AG08395 (cell line): ENCODE measurements around the gene PLEKHD1.

Experiments used
- DNase-seq: peaks from one replicate; pipeline ENCODE4 v3.0.0; 2012; ENCODE audit warnings: mixed read lengths, low spot score

PLEKHD1 gene

DNA sequence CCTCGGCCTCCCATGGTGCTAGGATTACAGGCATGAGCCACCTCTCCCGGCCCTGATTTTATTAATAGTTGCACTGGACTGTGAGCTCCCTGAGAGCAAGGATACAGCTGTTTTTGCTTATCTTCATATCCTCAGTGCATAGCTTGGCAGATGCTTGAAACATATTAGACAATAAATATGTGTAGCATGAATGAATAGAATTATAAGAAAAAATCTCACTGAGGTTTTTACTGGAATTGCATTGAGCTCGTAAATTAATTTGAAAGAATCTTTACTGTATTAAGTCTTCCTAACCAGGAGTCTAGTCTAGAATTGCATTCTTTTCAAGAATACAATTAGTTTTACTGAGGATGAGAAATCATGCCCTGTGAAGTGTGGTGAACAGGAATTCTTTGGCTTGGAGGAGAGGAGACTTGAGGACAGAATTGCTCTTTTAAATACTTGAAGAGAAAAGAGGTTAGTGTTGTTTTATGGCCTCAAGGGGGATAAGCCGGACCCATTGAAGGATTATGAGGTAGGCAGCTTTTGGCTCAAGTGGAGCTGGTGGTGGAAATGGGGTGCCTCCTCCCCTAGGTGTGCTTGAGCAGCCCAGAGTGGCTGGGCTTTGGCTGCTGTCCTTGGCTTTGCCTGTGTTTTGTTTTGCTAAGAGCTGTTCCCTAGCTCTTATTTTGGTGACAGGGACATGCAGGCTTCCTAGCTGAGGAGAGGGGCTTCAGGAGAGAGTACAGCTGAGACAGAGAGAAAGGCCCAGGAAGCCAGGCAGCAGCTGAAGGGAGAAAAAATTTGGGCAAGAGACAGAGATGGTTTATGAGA, 34.0 kb downstream of the PLEKHD1 start:
- DNase-seq, result no peak

DNA sequence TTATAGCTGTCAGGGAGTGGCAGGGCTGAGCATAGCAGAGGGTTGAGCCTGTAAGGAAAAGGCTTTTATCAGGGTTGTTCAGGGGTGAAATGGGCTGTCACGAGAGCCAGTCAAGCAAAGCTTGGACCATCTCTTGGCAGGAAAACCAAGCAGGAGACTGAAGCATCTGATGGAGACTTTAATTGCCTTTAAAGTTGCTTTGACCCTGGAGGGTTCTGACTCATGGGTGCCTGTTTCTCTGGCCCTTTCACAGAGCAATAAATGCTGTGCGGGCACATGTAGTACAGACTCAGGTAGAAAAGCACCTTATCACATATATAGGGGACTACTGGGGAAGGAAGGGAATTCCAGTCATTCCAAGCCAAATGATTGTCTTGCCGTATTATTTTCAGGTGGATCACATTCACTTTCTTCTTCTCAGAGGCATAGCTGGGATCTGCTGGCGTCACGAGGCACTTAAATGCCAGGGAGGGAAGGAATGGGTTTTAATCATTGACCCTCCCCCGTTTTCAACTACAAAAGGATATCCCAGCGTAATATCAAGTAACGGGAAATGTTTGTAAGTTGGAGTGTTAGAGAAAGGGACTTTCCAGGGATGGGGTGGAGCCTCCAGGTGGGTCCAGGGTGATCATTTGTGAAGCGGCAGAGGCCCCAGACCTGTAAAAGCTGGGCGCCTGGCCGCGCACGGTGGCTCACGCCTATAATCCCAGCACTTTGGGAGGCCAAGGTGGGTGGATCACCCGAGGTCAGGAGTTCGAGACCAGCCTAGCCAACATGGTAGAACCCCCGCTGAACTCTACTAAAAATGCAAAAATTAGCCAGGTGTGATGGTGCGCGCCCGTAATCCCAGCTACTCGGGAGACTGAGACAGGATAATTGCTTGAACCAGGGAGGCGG, 34.9 kb downstream of the PLEKHD1 start:
- no peak for DNase-seq

DNA sequence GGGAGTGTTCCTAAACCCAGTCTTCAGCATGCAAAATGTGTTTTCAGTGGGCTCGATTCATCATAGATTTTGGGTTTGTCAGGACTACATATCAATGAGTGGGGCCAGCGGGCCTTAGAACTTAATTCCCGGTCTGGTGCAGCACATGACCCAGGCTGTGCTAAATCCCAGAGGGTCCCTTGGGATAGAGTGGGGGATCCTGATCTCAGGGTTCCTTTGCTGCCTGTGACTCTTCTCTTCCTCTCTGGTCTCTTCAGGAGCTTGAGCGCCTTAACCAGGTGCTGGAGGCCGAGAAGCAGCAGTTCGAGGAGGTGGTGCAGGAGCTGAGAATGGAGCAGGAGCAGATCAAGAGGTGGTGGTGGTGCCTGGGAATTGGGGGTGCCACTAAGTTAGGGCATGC, 37.5 kb downstream of the PLEKHD1 start:
- no peak for DNase-seq

DNA sequence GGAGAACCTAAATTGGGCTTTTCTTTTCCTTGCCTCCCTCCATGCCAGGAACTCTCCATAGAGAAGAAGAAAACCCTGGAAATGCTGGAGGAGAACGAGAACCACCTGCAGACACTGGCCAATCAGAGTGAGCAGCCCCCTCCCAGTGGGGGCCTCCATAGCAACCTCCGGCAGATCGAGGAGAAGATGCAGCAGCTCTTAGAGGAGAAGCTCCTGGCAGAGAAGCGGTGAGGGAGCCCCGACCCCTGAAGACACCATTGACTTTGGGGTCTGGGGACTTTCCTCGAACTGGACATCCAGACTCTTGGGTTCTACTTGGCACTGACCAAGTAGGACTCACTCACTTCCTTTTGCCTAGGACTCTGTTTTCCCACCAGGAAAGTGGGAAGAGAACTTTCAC, 41.4 kb downstream of the PLEKHD1 start:
- no peak for DNase-seq

DNA sequence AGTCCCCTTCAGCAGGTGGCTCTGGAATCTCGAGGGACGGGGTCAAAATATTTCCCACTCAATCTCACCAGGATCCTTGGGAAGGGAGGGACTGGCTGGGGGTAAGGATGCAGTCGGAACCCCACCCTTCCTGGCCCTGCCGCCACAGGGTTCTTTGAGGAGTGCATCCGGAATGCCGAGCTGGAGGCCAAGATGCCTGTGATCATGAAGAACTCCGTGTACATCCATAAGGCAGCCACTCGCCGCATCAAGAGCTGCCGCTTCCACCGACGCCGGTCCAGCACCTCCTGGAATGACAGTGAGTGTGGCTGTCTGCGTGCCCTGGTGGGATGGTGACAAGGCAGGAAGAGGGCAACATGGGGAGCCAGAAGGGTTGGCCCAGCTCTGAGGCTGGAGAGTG, 43.1 kb downstream of the PLEKHD1 start:
- DNase-seq, result no peak

DNA sequence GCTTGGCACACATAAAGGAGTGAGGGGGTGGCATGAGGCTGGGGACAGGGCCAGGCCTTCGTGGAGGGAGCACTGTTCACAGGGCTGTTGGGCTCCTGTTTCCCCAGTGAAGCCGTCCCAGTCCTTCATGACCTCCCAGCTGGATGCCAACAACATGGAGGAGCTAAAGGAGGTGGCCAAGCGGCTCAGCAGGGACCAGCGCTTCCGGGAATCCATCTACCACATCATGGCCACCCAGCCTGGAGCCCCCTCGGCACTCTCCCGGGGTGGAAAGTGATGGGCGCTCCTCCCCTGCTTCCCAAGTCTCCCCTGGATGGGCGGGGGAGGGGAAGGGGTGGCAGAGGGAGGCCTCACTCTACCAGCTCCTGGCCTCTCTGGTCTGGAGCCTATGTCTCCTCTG, 43.6 kb downstream of the PLEKHD1 start:
- DNase-seq, result no peak

DNA sequence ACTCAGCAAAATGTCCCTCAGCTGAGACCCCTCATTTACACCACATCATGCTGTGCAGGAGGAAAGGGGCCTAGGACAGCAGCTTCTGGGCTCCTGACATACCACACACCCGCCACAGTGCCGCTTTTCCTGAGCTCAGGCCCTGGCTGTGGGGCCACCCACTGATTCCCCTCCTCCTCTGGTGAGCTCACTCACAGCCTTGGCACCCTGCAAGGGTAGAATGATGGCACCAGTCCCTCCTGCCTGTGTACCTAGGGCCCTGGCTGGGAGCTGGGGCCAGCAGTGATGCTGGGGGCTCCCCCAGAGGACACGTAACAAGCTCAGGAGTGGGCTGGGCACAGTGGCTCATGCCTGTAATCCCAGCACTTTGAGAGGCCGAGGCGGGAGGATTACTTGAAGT, 44.4 kb downstream of the PLEKHD1 start:
- DNase-seq, result no peak

DNA sequence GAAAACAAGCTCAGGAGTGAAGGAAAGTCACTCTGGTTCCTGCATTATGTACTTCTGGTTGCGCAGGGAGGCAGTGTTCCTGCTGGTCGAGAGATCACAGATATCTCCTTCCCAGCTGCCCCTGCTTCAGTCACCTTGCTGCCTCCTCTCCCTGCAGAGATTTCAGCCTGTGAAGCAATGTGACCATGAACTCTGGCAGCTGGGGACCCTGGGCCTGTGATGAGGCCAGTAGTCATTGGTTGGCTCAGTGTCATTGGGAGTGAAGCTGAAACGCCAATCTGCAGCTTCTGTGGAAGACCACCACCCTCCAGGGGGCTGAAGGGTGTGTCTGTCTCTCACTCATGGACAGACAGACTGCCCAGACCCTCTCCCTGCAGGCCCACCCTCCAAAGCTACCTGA, 45.0 kb downstream of the PLEKHD1 start:
- no peak for DNase-seq

DNA sequence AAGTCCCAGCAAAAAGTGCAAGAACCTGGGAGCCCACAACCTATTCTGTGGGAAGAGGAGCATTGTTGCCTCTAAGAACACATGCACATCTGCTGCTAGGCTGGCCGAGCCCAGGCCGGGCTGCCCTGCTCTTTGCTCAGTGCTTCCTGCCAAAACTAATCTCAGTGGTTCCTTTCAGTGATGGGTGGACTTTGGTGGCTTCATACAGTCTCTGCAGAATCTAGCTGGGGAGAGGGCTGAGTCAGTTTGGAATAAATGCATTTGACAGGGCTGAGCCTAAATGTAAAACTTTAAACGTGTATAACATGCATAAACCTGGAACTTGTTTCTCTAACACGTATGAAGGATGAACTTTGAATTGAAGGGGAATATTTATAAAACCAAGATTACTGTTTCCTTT, 45.6 kb downstream of the PLEKHD1 start:
- no peak for DNase-seq

DNA sequence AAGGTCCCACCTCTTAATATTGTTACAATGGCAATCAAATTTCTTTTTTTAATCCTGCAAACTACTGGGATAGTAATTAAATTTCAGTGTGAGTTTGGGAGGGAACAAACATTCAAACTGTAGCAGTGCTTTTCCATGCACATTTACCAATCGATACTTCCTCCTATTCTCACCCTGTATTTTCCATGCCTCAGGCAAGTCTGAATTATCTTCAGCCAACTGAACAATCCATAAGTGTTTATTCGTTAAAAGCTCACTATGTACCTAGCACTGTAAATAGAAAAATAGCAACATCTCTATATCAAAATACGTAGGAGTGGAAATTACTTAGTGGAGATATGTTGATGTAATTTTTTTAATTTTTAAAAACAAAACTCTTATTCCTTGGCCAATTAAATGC, 46.6 kb downstream of the PLEKHD1 start:
- no peak for DNase-seq

DNA sequence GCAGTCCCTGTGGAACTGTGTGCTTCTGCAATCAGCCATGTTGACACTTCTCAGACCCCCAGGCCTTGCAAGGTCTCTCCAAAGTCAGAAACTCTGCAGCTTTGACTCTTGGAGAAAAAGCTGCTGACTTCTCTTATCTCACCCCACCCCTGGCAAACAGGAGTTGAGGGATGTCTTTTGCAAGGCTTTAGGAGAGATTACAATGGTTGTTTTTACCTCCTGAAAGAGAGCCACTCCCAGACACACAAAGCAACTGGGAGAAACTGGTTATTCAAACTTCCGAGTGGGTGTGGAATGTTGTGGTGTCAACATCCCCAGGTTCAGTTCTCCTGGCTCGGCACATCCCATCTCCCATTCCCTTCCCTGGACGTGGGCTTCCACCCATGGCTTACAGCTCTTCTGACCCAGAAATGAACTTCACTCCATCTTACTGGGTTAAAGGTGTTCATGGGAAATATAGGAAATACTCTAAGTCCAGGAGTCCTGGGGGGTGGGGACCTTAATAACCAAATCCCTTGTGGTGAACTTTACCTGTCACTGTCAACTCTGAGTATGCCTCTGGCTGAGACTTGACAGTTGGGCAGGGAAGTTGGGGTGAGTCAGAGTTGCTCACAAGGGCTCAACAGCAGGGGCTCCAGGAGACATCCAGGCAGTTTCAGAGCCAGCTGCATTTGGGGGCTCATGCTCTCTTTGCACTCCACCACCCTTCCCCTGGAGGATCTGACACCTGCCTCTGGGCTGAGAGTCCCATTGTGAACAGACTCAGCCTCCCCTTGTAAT, 48.2 kb downstream of the PLEKHD1 start:
- no peak for DNase-seq

DNA sequence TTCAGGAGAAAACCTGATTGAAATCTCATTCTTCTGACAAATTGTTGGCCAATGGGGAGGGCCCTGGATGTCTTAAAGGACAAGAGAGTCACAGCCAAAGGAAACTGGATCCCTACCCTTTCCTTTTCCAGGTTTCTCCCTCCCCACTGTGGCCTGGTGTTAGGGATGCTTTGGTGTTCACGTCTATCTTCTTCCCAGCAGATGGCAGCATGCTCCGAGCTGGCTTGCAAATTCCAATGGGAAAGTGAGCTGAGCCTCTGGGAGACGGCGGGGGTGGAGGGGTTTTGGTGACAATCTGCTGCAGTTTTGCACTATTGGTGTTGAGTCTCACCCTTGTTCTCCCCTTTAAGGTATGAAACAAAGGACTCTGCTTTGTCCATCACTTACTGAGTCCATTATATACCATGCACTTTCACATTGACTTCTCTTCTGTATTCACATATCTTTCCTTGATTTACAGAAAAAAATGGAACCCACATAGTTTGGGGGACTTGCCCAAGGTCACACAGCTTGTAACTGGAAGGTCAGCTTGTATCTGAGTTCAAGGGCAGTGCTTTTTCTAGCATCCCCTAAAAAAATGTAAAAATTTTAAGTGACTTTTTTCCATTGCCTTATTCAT, 50.8 kb downstream of the PLEKHD1 start:
- peak; percentile 85 for DNase-seq

DNA sequence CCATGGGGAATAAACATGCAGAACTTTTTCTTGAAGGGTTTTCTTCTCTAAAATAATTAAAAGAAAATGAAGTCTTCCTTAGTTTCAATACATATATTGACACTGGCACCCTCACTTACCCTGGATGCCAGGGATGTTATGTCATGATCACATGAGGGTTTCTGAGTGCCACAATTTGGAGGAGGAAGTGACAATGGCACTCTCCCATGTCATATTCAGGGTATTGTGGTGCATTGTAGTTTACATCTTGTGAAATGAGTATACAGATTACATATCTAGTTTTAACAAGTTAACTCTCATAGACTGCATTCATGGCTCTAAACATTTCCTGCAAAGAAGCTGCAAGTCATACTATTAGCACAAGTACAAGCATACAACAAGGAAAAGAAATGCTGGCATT, 52.4 kb downstream of the PLEKHD1 start:
- DNase-seq, result no peak

DNA sequence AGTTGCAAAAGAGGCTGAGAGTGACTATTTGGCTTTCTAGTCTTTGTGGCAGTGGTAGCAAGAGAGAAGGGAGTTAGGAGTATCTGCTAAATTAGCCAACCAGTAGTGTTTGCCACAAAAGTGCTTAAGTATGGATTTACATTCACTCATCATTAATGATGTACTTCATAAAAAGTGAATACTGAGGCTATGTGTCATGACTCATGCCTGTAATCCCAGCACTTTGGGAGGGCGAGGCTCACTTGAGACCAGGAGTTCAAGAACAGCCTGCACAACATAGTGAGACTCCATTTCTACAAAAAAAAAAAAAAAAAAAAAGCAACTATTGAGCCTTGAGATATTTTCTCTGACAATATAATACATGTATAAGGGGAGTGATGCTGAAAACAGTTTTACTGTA, 53.4 kb downstream of the PLEKHD1 start:
- DNase-seq, result no peak

DNA sequence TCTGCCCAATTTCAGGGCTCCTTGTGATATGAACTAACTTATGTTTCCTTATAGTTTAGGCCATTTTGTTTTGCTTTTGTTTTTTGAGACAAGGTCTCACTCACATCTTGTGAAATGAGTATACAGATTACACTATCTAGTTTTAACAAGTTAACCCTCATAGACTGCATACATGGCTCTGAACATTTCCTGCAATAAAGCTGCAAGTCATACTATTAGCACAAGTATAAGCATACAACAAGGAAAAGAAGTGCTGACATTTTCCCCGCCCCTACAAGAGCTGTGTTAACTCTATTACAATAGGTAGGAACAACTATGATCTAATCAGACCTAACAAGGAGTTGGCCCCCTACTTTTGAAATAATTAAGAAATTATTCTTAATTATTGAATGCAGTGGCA, 54.2 kb downstream of the PLEKHD1 start:
- no peak for DNase-seq

DNA sequence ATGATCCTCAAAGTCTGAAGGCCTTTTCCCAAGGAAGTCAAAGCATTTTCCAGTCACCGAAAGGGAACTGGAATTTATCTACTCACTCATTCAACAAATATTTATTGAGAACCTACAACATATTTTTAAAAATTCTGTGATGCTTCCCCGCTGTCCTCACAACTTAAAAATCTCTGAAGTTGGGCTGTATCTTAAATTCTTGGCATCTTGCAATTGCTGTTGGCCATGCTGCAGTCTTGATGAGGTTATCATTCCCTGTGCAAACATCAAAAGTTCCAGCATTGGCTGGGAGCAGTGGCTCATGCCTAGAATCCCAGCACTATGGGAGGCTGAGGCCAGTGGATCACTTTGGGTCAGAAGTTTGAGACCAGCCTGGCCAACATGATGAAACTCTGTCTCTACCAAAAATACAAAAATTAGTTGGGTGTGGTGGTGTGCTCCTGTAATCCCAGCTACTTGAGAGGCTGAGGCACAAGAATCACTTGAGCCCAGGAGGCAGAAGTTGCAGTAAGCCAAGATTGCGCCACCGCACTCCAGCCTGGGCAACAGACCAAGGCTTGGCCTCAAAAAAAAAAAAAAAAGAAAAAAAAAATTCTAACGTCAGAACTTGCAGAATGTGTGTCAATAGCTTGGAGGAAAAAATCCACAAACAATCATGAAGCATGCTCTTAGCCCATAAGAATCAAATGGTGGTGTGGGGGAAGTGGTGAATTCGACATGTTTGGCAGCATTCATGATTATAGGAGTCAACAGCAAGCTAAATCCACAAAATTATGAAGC, 55.3 kb downstream of the PLEKHD1 start:
- peak; percentile 47 for DNase-seq

DNA sequence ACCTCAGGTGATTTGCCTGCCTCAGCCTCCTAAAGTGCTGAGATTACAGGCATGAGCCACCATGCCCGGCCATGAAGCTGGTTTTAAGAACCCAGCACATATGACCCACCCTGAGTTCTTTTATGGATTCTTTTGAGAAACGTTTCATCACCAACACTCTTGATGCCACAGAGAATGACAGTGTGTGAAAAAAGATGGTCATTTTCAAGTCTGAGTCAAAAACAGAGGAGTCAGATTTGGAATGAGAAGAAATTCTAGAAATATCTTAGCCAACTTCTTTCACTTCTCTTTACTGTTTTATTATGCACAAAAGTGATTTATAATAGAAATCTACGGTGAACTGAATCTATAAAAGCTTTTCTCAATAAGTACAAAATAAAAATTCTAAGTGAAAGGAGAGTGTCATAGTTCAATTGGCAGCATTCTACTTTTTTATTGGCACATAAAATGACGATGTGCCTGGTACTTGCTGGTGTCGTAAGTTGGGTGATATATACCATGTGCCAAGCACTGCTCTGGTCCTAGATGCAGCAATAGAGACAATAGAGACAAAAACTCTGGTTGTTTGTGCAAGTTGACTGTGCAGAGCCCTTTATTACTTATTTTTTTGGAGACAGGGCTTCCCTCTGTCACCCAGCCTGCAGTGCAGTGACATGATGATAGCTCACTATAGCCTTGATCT, 56.3 kb downstream of the PLEKHD1 start:
- no peak for DNase-seq

DNA sequence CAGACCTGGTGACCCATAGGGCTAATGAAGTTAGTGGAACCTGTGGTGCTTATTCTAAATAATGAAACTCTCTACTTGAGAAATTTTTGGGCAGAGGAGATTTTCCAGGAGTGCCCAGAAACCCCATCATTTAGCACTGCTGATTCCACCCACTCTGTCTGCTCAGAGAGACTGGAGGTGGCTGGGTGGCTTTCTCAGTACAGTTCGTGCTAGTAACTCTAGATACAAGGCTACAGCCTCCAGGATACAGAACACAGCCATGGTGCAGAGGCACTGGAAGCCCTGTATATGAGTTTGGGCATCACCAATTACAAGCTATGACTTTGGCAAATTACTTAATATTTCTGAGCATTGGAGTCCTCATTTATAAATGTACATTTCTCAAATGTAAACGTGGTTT, 57.8 kb downstream of the PLEKHD1 start:
- no peak for DNase-seq

DNA sequence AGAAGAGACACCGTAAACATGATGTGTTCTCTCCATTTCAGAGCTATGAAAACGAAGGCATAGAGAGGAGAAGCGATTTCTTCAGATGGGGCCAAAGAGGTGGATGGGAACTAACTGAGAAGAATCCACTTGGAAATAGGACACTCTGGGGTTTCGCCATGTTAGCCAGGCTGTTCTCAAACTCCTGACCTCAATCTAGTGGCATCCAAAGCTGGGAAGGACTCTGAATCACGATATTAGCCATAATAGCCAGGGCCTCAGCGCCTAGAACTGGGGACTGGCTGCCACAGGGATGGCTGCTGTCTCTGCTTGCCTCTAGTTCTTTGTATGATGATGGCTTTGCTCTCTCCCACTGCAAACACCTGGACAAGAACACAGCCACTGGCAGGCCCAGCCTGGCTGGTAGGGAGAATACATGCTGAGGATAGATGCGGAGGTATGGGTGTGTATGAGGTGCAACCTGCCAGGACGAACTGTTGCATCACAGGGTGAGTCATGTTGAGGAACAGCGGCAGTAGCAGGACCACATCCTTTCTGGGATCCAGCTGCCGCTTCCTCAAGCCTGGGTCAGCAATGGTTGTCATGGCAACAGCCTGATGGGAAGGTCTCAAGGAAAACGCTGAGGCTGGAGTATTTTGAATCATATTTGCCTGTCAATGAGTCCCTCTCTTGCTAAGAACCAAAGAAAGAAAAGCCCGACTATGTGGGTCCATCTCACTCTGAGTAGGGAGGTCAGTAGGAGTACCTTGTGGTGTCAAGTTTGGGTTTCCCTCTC, 59.0 kb downstream of the PLEKHD1 start:
- DNase-seq, result peak; percentile 64
